PC-9 (cell line): ENCODE data around the gene NEB.

Source experiments
- EZH2 ChIP-seq: fragments of 200-600 bp; sonication (generic); IDR thresholded peaks from 2 replicates; pipeline ENCODE4 v1.8.0; 2017; ENCODE audit warnings: antibody characterized with exemption, low read depth
- TF ChIP-seq, protein P1 (sequence below): fragments of 200-600 bp; sonication (generic); conservative IDR thresholded peaks from 2 replicates; pipeline ENCODE4 v1.6.1; 2017; ENCODE audit warnings: mixed run types, antibody characterized with exemption, mild to moderate bottlenecking, moderate library complexity

DNA sequence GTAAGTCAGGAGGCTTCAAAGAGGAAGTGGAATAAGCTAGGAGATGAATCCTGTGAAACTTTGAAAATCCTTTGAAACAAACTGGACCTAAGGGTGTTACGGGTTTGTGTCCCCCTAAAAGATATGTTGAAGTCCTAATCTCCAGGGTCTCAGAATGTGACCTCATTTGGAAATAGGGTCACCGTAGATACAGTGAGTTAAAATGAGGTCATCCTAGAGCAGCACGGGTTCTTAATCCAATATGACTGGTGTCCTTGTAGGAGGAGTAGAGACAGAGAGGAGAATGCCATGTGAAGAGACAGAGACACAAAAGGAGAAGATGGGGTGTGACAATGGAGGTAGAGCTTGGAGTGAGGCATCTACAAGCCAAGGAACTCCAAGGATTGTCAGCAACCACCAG lies 26.9 kb upstream of the NEB start:
- TF ChIP-seq, protein P1, sequence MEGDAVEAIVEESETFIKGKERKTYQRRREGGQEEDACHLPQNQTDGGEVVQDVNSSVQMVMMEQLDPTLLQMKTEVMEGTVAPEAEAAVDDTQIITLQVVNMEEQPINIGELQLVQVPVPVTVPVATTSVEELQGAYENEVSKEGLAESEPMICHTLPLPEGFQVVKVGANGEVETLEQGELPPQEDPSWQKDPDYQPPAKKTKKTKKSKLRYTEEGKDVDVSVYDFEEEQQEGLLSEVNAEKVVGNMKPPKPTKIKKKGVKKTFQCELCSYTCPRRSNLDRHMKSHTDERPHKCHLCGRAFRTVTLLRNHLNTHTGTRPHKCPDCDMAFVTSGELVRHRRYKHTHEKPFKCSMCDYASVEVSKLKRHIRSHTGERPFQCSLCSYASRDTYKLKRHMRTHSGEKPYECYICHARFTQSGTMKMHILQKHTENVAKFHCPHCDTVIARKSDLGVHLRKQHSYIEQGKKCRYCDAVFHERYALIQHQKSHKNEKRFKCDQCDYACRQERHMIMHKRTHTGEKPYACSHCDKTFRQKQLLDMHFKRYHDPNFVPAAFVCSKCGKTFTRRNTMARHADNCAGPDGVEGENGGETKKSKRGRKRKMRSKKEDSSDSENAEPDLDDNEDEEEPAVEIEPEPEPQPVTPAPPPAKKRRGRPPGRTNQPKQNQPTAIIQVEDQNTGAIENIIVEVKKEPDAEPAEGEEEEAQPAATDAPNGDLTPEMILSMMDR, result no peak
- no peak for TF ChIP-seq EZH2
